Measurements from ENCODE around the gene OR9Q1.
"Not testable (repeated sequence)": the region's sequence is repeated elsewhere in the genome, so short reads cannot be mapped to it uniquely, and the experiment has no call there.

Gene OR9Q1

DNA sequence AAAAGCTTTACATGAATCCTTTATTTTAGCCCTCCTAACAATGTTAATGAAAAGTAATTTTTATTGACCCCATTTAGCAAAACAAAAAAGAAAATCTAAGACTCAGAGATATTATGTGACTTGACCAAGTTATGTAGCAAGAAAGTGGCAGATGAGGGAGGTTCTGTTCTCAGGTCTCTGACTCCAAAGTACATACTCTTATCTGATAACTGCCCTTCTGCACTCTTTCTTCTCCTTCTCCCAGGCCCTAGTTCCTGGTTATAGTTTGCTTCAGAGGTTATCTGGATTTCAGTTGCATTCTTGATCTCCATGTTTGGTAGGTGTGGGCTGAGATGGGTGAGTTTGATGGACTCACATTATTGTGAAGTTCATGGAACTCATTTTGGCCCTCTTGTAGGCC, 169.7 kb downstream of the OR9Q1 start:
- in situ Hi-C loops (cut with HindIII; ENCODE audit: low pct_ligation_motif_present, low pct_unique_long_range_greater_than_20kb, low sequenced_read_pairs): no loop called here
- no peak for DNase-seq

DNA sequence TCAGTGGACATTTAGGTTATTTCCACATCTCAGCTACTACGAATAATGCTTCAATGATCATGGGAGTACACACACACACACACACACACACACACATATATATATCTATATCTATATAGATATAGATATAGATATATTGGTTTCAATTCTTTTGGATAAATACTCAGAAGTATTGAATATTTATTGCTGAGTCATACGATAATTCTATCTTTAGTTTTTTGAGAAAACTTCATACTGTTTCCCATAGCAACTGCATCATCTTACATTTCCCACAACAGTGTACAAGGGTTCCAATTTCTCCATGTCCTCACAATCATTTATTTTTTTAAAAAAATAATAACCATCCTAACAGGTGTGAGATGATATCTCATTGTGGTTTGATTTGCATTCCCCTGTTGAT, 172.3 kb downstream of the OR9Q1 start:
- no peak for DNase-seq
- in situ Hi-C loops (cut with HindIII; ENCODE audit: low pct_ligation_motif_present, low pct_unique_long_range_greater_than_20kb, low sequenced_read_pairs): no loop called here

DNA sequence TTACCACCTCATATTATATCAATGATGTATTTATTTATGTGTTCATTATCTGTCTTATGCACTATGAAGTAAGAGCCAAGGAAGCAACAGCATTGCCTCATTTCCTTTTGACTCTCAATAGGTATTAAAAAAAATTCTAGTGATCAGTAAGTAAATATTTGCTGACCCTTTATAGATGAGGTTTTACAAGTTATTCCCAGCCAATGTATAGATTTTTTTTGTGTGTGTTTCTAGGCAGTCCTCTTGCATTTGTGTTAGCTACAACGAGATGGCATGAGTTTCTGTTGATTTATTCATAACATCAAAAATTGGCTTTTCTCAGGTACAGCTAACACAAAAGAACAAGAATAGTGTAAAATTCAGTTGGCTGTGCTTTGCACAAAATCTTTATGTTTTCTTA, 175.6 kb downstream of the OR9Q1 start:
- in situ Hi-C loops (cut with HindIII; ENCODE audit: low pct_ligation_motif_present, low pct_unique_long_range_greater_than_20kb, low sequenced_read_pairs): no loop called here
- DNase-seq: no peak

DNA sequence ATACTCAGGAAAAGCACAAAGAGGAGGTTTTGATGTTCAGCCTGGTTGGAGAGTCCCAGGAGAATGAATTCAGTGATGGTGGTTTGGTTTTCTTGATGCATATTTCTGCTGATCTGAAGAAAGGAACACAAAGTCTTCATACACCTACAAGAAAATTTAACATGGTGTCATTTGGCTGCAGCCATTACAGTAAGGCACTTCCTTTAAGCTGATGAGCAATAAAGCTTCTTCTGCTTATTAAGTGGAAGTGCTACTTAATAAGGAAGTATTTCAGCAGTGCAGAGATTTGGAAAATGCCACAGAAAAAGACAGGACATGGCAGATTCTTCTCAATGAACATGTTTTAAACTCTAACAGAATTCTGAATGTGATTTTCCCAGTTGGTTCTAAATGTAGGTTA, 180.4 kb downstream of the OR9Q1 start, which contains the start of gene OR1S2:
OR1S2 (minus strand) TSS at position 101 of the 400 bp plus-strand sequence; CDS start at position 101, 0 bp downstream.
- DNase-seq: no peak
- in situ Hi-C loops (cut with HindIII; ENCODE audit: low pct_ligation_motif_present, low pct_unique_long_range_greater_than_20kb, low sequenced_read_pairs): no loop called here

DNA sequence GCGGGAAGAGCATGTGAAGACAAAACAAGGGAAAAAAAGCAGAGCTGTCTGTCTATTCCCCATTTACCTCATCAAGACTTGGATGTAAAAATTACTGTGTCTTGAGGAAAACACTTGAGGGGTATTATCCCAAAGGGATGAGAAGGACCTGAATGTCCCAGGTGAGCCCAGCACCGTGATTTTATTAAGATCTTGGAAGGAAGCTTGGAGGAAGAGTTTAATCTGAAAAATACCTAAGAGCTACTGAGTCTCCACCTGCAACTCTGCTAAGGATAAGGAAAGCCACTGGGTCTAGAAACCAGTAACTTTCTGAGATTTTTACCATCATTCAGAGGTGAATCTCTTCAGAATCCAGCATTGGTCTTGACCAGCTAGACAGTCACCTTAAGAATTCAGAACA, 188.7 kb downstream of the OR9Q1 start, which contains the start of gene OR1S1:
OR1S1 (plus strand) TSS at position 301 of the 400 bp plus-strand sequence.
- in situ Hi-C loops (cut with HindIII; ENCODE audit: low pct_ligation_motif_present, low pct_unique_long_range_greater_than_20kb, low sequenced_read_pairs); DNase-seq: not testable (repeated sequence)

DNA sequence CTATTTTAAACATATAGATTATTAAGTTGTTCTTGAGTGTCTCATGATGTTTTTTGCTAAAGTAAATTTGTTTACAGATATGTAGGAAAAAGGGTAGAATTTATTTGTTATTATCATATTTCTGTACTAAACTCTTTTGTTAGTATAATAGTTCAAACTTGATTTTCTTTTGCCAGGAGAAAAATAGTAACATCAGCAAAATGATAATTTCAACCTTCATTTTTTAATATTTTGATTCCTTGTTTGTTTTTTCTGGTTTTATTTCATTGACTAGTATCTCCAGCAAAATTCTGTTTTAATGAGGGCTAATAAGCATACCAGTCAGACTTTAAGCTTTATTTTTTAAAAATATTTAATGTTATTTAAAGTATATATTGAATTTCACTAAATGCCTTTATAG, 192.8 kb downstream of the OR9Q1 start:
- no peak for DNase-seq
- in situ Hi-C loops (cut with HindIII; ENCODE audit: low pct_ligation_motif_present, low pct_unique_long_range_greater_than_20kb, low sequenced_read_pairs): no loop called here

DNA sequence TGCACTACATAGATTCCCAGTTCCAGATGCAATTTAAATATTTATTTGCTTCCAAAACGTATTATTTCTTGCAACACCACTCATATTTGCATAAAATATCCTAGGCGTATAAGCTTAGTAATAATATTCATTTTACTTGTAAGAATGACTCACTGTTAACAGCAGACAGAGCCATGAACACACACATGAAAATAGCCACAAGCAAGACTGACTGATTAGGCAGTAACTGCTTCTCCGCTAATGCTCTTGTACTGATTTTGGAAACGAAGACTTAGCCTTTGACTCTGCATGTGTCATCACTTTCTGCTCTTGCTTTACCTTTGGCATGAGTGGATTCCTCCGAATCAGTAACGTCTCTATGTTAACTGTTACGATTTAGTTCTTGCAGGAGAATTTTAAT, 199.0 kb downstream of the OR9Q1 start:
- DNase-seq: no peak
- in situ Hi-C loops (cut with HindIII; ENCODE audit: low pct_ligation_motif_present, low pct_unique_long_range_greater_than_20kb, low sequenced_read_pairs): no loop called here

DNA sequence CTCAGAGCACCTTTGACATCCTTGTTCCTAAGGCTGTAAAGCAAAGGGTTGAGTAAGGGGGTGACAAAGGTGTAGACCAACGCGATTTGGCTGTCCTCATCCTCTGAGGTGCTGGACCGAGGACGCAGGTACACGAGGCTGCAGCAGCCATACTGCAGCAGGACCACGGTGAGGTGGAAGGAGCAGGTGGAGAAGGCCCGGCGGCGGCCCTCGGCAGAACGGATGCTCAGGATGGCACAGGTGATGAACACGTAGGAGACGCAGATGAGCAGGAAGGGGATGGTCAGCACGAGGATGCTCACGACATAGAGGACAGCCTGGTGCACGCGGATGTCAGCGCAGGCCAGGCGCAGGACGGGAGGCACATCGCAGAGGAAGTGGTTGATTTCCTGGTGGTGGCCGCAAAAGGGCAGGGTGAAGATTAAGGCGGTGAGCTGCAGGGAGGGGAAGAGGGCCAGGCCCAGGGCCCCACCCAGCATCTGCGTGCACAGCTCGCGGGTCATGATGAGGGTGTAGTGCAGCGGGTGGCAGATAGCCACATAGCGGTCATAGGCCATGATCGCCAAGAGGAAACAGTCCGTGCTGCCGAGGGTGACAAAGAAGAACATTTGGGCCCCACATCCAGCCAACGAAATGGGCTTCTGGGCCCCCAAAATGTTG, 204.4 kb downstream of the OR9Q1 start:
- no peak for DNase-seq
- in situ Hi-C loops (cut with HindIII; ENCODE audit: low pct_ligation_motif_present, low pct_unique_long_range_greater_than_20kb, low sequenced_read_pairs): no loop called here
